IMR-90 (cell line): ENCODE measurements around the gene SLC1A7. TPM values are rescaled to one million over a fixed set of nuclear protein-coding genes. Genes with fewer than 3 reads are reported as not detected.

Source experiments
- ATAC-seq: fragments of 200-7000 bp; cut with Tn5 transposase; 2 replicates; pipeline ENCODE4 v1.9.1; 2020; ENCODE audit warnings: low read depth, mild to moderate bottlenecking, moderate library complexity
- BruUV-seq: library from RNA; stranded (reverse); fragments of 400-500 nt; replicated peaks from 2 replicates; lab custom pipeline; 2021; lab: Mats Ljungman, UMichigan
- CTCF ChIA-PET: fragments of 300-600 bp; formaldehyde crosslinking; extraction: SDS; loops from one replicate; lab custom pipeline; 2021; ENCODE audit warnings: antibody characterized with exemption; lab: Yijun Ruan, JAX
- POLR2A ChIA-PET: fragments of 300-600 bp; sonication (Branson Sonifier 250); formaldehyde crosslinking; loops from one replicate; lab custom pipeline; 2022; ENCODE audit warnings: antibody characterized with exemption; ENCODE audit not compliant: unreplicated experiment; lab: Charles Lee
- DNase-seq: peaks from one replicate; pipeline ENCODE4 v3.0.0; 2013
- H2AFZ ChIP-seq: replicated peaks from 2 replicates; pipeline ENCODE3; 2013; ENCODE audit warnings: low read length, mild to moderate bottlenecking; ENCODE audit not compliant: poor library complexity
- H2AK5ac ChIP-seq: 2 replicates; pipeline ENCODE4 v1.6.1; 2013; ENCODE audit warnings: low read depth, low read length, inconsistent platforms
- H2AK9ac ChIP-seq: replicated peaks from 2 replicates; pipeline ENCODE3; 2013; ENCODE audit warnings: mild to moderate bottlenecking, low read depth, low read length, moderate library complexity; ENCODE audit not compliant: poor library complexity
- H2BK120ac ChIP-seq: 2 replicates; pipeline ENCODE4 v1.6.1; 2013; ENCODE audit warnings: low read depth, low read length, inconsistent platforms
- H2BK15ac ChIP-seq: 3 replicates; pipeline ENCODE4 v1.6.1; 2013; ENCODE audit warnings: low read depth, low read length, inconsistent platforms
- H2BK20ac ChIP-seq: 2 replicates; pipeline ENCODE4 v1.6.1; 2013; ENCODE audit warnings: low read depth, mild to moderate bottlenecking, inconsistent platforms, low read length, moderate library complexity
- H2BK5ac ChIP-seq: 2 replicates; pipeline ENCODE4 v1.6.1; 2013; ENCODE audit warnings: mild to moderate bottlenecking, low read depth, low read length, inconsistent platforms; ENCODE audit not compliant: poor library complexity, severe bottlenecking
- H3K14ac ChIP-seq: replicated peaks from 2 replicates; pipeline ENCODE4 v1.6.1; 2013; ENCODE audit warnings: low read depth, low read length, inconsistent platforms
- H3K18ac ChIP-seq: 2 replicates; pipeline ENCODE4 v1.6.1; 2013; ENCODE audit warnings: low read depth, low read length, control low read depth
- H3K23ac ChIP-seq: 2 replicates; pipeline ENCODE4 v1.6.1; 2013; ENCODE audit warnings: low read depth, low read length, inconsistent platforms
- H3K27ac ChIP-seq: 2 replicates; pipeline ENCODE4 v1.5.1; 2013; ENCODE audit warnings: mild to moderate bottlenecking, control low read depth, low read length; ENCODE audit not compliant: insufficient read depth
- H3K27me3 ChIP-seq: 2 replicates; pipeline ENCODE4 v1.6.1; 2013; ENCODE audit warnings: low read length; ENCODE audit not compliant: control insufficient read depth, insufficient read depth
- H3K36me3 ChIP-seq: 2 replicates; pipeline ENCODE4 v1.6.1; 2013; ENCODE audit warnings: low read length, mixed read lengths; ENCODE audit not compliant: control insufficient read depth, insufficient read depth
- H3K4ac ChIP-seq: 2 replicates; pipeline ENCODE4 v1.6.1; 2013; ENCODE audit warnings: low read depth, low read length, inconsistent platforms
- H3K4me1 ChIP-seq: 2 replicates; pipeline ENCODE4 v1.6.1; 2013; ENCODE audit warnings: low read length, mixed read lengths; ENCODE audit not compliant: control insufficient read depth, insufficient read depth
- H3K4me2 ChIP-seq: 2 replicates; pipeline ENCODE4 v1.6.1; 2013; ENCODE audit warnings: low read depth, mild to moderate bottlenecking, control low read depth, low read length, moderate library complexity
- H3K4me3 ChIP-seq: 2 replicates; pipeline ENCODE4 v1.5.1; 2013; ENCODE audit warnings: low read depth, mild to moderate bottlenecking, control low read depth, low read length, moderate library complexity; ENCODE audit not compliant: insufficient read depth
- H3K56ac ChIP-seq: 2 replicates; pipeline ENCODE4 v1.6.1; 2013; ENCODE audit warnings: low read length, inconsistent platforms; ENCODE audit not compliant: insufficient read depth; ENCODE audit errors: extremely low read depth
- H3K79me1 ChIP-seq, 2 experiments: 2 replicates each; pipeline ENCODE4 v1.6.1; 2013; ENCODE audit warnings: low read length in 2 of 2, inconsistent platforms in 1 of 2, low read depth in 1 of 2
- H3K9ac ChIP-seq: 2 replicates; pipeline ENCODE4 v1.6.1; 2013; ENCODE audit warnings: low read depth, low read length, control low read depth
- H3K9me1 ChIP-seq: 2 replicates; pipeline ENCODE4 v1.6.1; 2013; ENCODE audit warnings: low read length, inconsistent platforms; ENCODE audit not compliant: insufficient read depth
- H3K9me3 ChIP-seq: 2 replicates; pipeline ENCODE4 v1.6.1; 2013; ENCODE audit warnings: low read length; ENCODE audit not compliant: control insufficient read depth, insufficient read depth
- H4K20me1 ChIP-seq: 2 replicates; pipeline ENCODE4 v1.6.1; 2013; ENCODE audit warnings: low read length, inconsistent platforms; ENCODE audit not compliant: insufficient read depth
- H4K5ac ChIP-seq: 2 replicates; pipeline ENCODE4 v1.6.1; 2013; ENCODE audit warnings: mild to moderate bottlenecking, low read depth, low read length, control low read depth
- H4K8ac ChIP-seq, 2 experiments: 2 replicates each; pipeline ENCODE4 v1.6.1; 2013; ENCODE audit warnings: low read depth in 2 of 2, low read length in 2 of 2, control low read depth in 1 of 2, inconsistent platforms in 1 of 2
- H4K91ac ChIP-seq: 2 replicates; pipeline ENCODE4 v1.6.1; 2013; ENCODE audit warnings: low read depth, low read length, inconsistent platforms; ENCODE audit not compliant: insufficient read depth
- BHLHE40 ChIP-seq: fragments of 150-350 bp; IDR thresholded peaks from 2 replicates; pipeline ENCODE4 v1.6.1; 2016; ENCODE audit warnings: mild to moderate bottlenecking, low read depth, low read length
- CEBPB ChIP-seq: IDR thresholded peaks from 2 replicates; pipeline ENCODE4 v1.6.1; 2012; ENCODE audit warnings: low read depth, low read length, improper control_type of control experiment
- CHD1 ChIP-seq: IDR thresholded peaks from 2 replicates; pipeline ENCODE4 v1.6.1; 2012; ENCODE audit warnings: low read depth, low read length, improper control_type of control experiment
- MAFK ChIP-seq: IDR thresholded peaks from 2 replicates; pipeline ENCODE4 v1.6.1; 2012; ENCODE audit warnings: low read depth, low read length, improper control_type of control experiment
- MAZ ChIP-seq: IDR thresholded peaks from 2 replicates; pipeline ENCODE4 v1.6.1; 2012; ENCODE audit warnings: low read depth, mild to moderate bottlenecking, low read length, improper control_type of control experiment, moderate library complexity, borderline replicate concordance
- MXI1 ChIP-seq: IDR thresholded peaks from 2 replicates; pipeline ENCODE4 v1.6.1; 2012; ENCODE audit warnings: low read depth, mild to moderate bottlenecking, low read length, moderate library complexity, borderline replicate concordance
- NFE2L2 ChIP-seq: fragments of 150-350 bp; IDR thresholded peaks from 2 replicates; pipeline ENCODE4 v1.6.1; 2016; ENCODE audit warnings: low read depth, mild to moderate bottlenecking, low read length
- POLR2A ChIP-seq: IDR thresholded peaks from 2 replicates; pipeline ENCODE4 v1.6.1; 2012; ENCODE audit warnings: mild to moderate bottlenecking, low read depth, low read length
- RAD21 ChIP-seq: IDR thresholded peaks from 2 replicates; pipeline ENCODE4 v1.6.1; 2012; ENCODE audit warnings: low read length, improper control_type of control experiment
- RCOR1 ChIP-seq: IDR thresholded peaks from 2 replicates; pipeline ENCODE4 v1.6.1; 2012; ENCODE audit warnings: mild to moderate bottlenecking, low read length, improper control_type of control experiment; ENCODE audit not compliant: insufficient replicate concordance
- RFX5 ChIP-seq: IDR thresholded peaks from 2 replicates; pipeline ENCODE4 v1.8.0; 2012; ENCODE audit warnings: low read depth, mild to moderate bottlenecking, low read length, moderate library complexity
- SMC3 ChIP-seq: fragments of 150-350 bp; IDR thresholded peaks from 2 replicates; pipeline ENCODE4 v1.6.1; 2016; ENCODE audit warnings: low read depth, mild to moderate bottlenecking, antibody characterized with exemption, low read length, moderate library complexity
- WGBS, 2 experiments: methylation state at CpG; one replicate each; pipeline versions ENCODE4 v1.1.5 to v1.1.7; 2013; ENCODE audit warnings: missing lambda C conversion rate in 2 of 2; ENCODE audit not compliant: insufficient read length in 1 of 2; ENCODE audit errors: extremely low coverage in 2 of 2; 5-methylcytosine and 5-hydroxymethylcytosine counted together
- dilution Hi-C: fragments of 300-500 bp; cut with HindIII; formaldehyde crosslinking; loops from one replicate; pipeline ENCODE4 v1.14.3; 2018; ENCODE audit warnings: low sequenced_read_pairs; ENCODE audit not compliant: unreplicated experiment
- in situ Hi-C: fragments of 300-500 bp; cut with MboI; formaldehyde crosslinking; loops from 3 replicates; pipeline ENCODE4 v1.14.3; 2019; ENCODE audit warnings: low sequenced_read_pairs, inconsistent platforms, mixed read lengths
- intact Hi-C: fragments of 100-400 bp; cut with micrococcal nuclease; formaldehyde crosslinking; loops from 2 replicates; pipeline ENCODE4 v1.10.0; 2022
- polyA plus RNA-seq, 3 experiments: library from polyadenylated mRNA; depleted of rRNA; stranded (reverse); fragments of >200 nt; gene quantifications; 2 replicates each; pipeline ENCODE4 v1.2.3, GENCODE V29; 2012; ENCODE audit warnings: low replicate concordance in 1 of 3
- total RNA-seq: library from RNA; depleted of rRNA; stranded (reverse); fragments of >200 nt; gene quantifications from 2 replicates; pipeline ENCODE4 v1.2.3, GENCODE V29; 2012
- TF ChIP-seq, protein P1 (sequence below): fragments of 150-350 bp; IDR thresholded peaks from 2 replicates; pipeline ENCODE4 v1.6.1; 2017; ENCODE audit warnings: mild to moderate bottlenecking, antibody characterized with exemption, low read length, low read depth
- TF ChIP-seq, protein P2 (sequence below): fragments of 150-350 bp; IDR thresholded peaks from 2 replicates; pipeline ENCODE4 v1.6.1; 2016; ENCODE audit warnings: low read depth, mild to moderate bottlenecking, low read length, moderate library complexity, borderline replicate concordance
- TF ChIP-seq, protein P3 (sequence below): conservative IDR thresholded peaks from 2 replicates; pipeline ENCODE4 v1.5.1; 2012; ENCODE audit warnings: mild to moderate bottlenecking, low read depth, low read length, improper control_type of control experiment

Gene SLC1A7
- total and polyA plus RNA-seq, 2 of the 4 experiments (the other 2 are of a cell fraction) = 0.05 TPM; not detected in 1

DNA sequence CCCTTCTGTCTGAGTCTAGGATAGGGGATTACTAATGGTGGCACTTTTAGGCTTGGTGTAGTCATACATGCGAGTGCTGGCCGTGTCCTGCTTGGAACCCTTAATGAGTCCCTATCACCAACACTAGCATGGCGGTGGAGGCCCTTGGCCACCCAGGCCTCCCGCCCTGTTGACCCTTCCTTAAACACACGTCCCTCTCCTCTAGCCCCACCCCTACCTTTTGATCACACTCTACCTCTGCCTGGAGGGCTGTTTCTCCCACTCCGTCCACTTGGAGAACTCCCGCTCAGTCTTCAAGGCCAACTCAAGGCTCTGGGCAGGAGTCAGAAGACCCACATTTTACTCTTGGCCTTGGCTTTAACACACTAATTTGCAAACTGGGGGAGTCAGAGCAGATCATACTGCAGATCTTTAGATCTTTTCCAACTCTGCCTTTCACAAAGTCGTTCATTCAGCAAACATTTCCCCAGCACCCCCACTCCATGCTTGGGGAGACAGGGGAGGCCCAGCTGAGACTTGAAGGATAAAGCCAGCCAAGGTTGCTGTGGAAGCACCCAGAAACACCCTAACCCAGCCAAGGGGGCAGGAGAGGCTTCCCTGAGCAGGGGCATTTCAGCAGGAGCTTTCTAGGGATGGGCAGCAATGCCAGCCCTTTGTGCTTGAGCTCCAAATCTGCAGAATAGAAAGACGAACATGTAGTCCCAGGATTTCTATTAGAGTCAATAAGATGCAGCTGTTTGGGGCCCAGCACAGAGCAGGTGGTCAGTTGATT lies 78.5 kb downstream of the SLC1A7 start:
- Histone ChIP-seq H3K14ac (no peak overlapping the region), H3K4me2 (no peak overlapping the region), H2BK5ac (no peak overlapping the region), H4K8ac (no peak overlapping the region), H3K4me1 (peaks cover 13% of the 10 kb centered on the region), H2AFZ (no peak overlapping the region), H2AK5ac (peak overlapping the region; percentile 60), H3K4me3 (no peak overlapping the region), H3K9me1 (peaks cover 7% of the 10 kb centered on the region; the same call in 1 of the 2 replicates), H3K9me3 (no peaks in the 10 kb centered on the region), H3K27me3 (peaks cover 2% of the 10 kb centered on the region; the same call in 1 of the 2 replicates), H3K23ac (no peak overlapping the region; the same call in 1 of the 2 replicates), H2BK120ac (no peak overlapping the region; the same call in 1 of the 2 replicates), H3K18ac (no peak overlapping the region), H3K56ac (no peak overlapping the region), H4K20me1 (no peaks in the 10 kb centered on the region), H4K91ac (no peak overlapping the region), H2BK15ac (no peak overlapping the region), H2AK9ac (no peak overlapping the region), H3K9ac (no peak overlapping the region), H2BK20ac (no peak overlapping the region), H4K5ac (no peak overlapping the region), H3K36me3 (peaks cover 1% of the 10 kb centered on the region; the same call in 1 of the 2 replicates), H3K27ac (no peak overlapping the region), H3K4ac (no peak overlapping the region; the same call in 1 of the 2 replicates), H3K79me1 (peaks cover 0 to 6% of the 10 kb centered on the region in 2 experiments; a peak in 1 of 4 replicates)
- no CpG with 5 or more reads among the region's 9 CpGs for WGBS, 2 experiments
- DNase-seq (no peak), ATAC-seq (no peak)
- in situ Hi-C loops = no loop called here
- CTCF ChIA-PET = no interaction called here
- POLR2A ChIA-PET = no interaction called here
- dilution Hi-C loops = no loop called here
- intact Hi-C loops = loop anchor here (5.0 kb wide), 2 partner anchors 118 to 133 kb away; partner anchors contain the start of gene CPT2
- TSS peak; percentile 3 for BruUV-seq
- no peak for TF ChIP-seq MAZ
- no peak for TF ChIP-seq NFE2L2
- no peak for TF ChIP-seq RAD21
- TF ChIP-seq, protein P1, sequence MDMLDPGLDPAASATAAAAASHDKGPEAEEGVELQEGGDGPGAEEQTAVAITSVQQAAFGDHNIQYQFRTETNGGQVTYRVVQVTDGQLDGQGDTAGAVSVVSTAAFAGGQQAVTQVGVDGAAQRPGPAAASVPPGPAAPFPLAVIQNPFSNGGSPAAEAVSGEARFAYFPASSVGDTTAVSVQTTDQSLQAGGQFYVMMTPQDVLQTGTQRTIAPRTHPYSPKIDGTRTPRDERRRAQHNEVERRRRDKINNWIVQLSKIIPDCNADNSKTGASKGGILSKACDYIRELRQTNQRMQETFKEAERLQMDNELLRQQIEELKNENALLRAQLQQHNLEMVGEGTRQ = no peak
- TF ChIP-seq, protein P2, sequence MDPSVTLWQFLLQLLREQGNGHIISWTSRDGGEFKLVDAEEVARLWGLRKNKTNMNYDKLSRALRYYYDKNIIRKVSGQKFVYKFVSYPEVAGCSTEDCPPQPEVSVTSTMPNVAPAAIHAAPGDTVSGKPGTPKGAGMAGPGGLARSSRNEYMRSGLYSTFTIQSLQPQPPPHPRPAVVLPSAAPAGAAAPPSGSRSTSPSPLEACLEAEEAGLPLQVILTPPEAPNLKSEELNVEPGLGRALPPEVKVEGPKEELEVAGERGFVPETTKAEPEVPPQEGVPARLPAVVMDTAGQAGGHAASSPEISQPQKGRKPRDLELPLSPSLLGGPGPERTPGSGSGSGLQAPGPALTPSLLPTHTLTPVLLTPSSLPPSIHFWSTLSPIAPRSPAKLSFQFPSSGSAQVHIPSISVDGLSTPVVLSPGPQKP = no peak
- no peak for TF ChIP-seq CHD1
- TF ChIP-seq CEBPB = no peak
- no peak for TF ChIP-seq MAFK
- TF ChIP-seq POLR2A = no peak
- TF ChIP-seq RCOR1 = no peak
- no peak for TF ChIP-seq RFX5
- no peak for TF ChIP-seq BHLHE40
- TF ChIP-seq MXI1 = no peak
- TF ChIP-seq, protein P3, sequence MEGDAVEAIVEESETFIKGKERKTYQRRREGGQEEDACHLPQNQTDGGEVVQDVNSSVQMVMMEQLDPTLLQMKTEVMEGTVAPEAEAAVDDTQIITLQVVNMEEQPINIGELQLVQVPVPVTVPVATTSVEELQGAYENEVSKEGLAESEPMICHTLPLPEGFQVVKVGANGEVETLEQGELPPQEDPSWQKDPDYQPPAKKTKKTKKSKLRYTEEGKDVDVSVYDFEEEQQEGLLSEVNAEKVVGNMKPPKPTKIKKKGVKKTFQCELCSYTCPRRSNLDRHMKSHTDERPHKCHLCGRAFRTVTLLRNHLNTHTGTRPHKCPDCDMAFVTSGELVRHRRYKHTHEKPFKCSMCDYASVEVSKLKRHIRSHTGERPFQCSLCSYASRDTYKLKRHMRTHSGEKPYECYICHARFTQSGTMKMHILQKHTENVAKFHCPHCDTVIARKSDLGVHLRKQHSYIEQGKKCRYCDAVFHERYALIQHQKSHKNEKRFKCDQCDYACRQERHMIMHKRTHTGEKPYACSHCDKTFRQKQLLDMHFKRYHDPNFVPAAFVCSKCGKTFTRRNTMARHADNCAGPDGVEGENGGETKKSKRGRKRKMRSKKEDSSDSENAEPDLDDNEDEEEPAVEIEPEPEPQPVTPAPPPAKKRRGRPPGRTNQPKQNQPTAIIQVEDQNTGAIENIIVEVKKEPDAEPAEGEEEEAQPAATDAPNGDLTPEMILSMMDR = no peak
- no peak for TF ChIP-seq SMC3
